B cell (primary cell): Measurements from ENCODE around the gene EFHD2. TPM values are rescaled to one million over a fixed set of nuclear protein-coding genes. Genes with fewer than 3 reads are reported as not detected.

ENCODE experiments used
- ATAC-seq: fragments of 200-7000 bp; cut with Tn5 transposase; one replicate; pipeline ENCODE4 v1.10.0; 2021; ENCODE audit warnings: low read depth, mild to moderate bottlenecking, moderate number of reproducible peaks, moderate library complexity
- CTCF ChIA-PET: fragments of 350-600 bp; sonication (Branson Sonifier 250); formaldehyde crosslinking; loops from one replicate; lab custom pipeline; 2021; ENCODE audit warnings: antibody characterized with exemption, inconsistent platforms; lab: Charles Lee
- POLR2A ChIA-PET: fragments of 350-600 bp; sonication (Branson Sonifier 250); formaldehyde crosslinking; loops from one replicate; lab custom pipeline; 2021; ENCODE audit warnings: antibody characterized with exemption; lab: Charles Lee
- DNase-seq: peaks from one replicate; pipeline ENCODE4 v3.0.0; 2013
- H2AFZ ChIP-seq: 2 replicates; pipeline ENCODE4 v1.6.1; 2012; ENCODE audit warnings: mild to moderate bottlenecking, low read depth, low read length; ENCODE audit not compliant: insufficient read depth, poor library complexity, severe bottlenecking
- H3K27ac ChIP-seq, 2 donors: 1 replicate in 1 of 2; 2 replicates in 1 of 2; pipeline ENCODE4 v1.5.1; 2012 to 2013; ENCODE audit warnings: low read length in 2 of 2, mild to moderate bottlenecking in 2 of 2, moderate library complexity in 1 of 2
- H3K27me3 ChIP-seq, 4 experiments: fragments of 200-600 bp in 1 of 4; sonication (generic) in 1 of 4; replicated peaks in 1 of 4; 1 replicate in 2 of 4; 2 replicates in 2 of 4; pipeline versions ENCODE4 v1.6.1 to v1.7.0; 2013 to 2016; ENCODE audit warnings: low read length in 3 of 4, mild to moderate bottlenecking in 2 of 4, mixed read lengths in 1 of 4, moderate library complexity in 1 of 4; ENCODE audit not compliant: insufficient read depth in 4 of 4, control insufficient read depth in 3 of 4; ENCODE audit errors: control extremely low read depth in 1 of 4
- H3K36me3 ChIP-seq, 2 experiments: replicated peaks in 1 of 2; 1 replicate in 1 of 2; 2 replicates in 1 of 2; pipeline versions ENCODE4 v1.6.1 to v1.7.1; 2013; ENCODE audit warnings: low read length in 1 of 2; ENCODE audit not compliant: insufficient read depth in 2 of 2, control insufficient read depth in 1 of 2; ENCODE audit errors: control extremely low read depth in 1 of 2, extremely low read depth in 1 of 2
- H3K4me1 ChIP-seq, 2 donors: fragments of 200-600 bp in 1 of 2; sonication (generic) in 1 of 2; 1 replicate in 1 of 2; 2 replicates in 1 of 2; pipeline versions ENCODE4 v1.5.1 to v1.6.1; 2013 to 2017; ENCODE audit warnings: low read length in 2 of 2; ENCODE audit not compliant: control insufficient read depth in 2 of 2, insufficient read depth in 2 of 2
- H3K4me2 ChIP-seq: replicated peaks from 2 replicates; pipeline ENCODE3; 2012; ENCODE audit warnings: mild to moderate bottlenecking, low read depth, low read length; ENCODE audit not compliant: poor library complexity, severe bottlenecking
- H3K4me3 ChIP-seq, 5 experiments: fragments of 200-600 bp in 1 of 5; sonication (generic) in 1 of 5; 1 replicate in 3 of 5; 2 replicates in 2 of 5; pipeline versions ENCODE4 v1.5.1 to v1.7.0; 2011 to 2016; ENCODE audit warnings: low read length in 4 of 5, mild to moderate bottlenecking in 4 of 5, low read depth in 2 of 5, control low read depth in 1 of 5, moderate library complexity in 1 of 5; ENCODE audit not compliant: insufficient read depth in 1 of 5; ENCODE audit errors: control extremely low read depth in 1 of 5, extremely low read depth in 1 of 5
- H3K79me2 ChIP-seq: fragments of 200-600 bp; sonication (generic); one replicate; pipeline ENCODE4 v1.6.0; 2016; ENCODE audit warnings: low read length; ENCODE audit not compliant: control insufficient read depth, insufficient read depth
- H3K9ac ChIP-seq: fragments of 200-600 bp; sonication (generic); 2 replicates; pipeline ENCODE4 v1.6.1; 2017; ENCODE audit warnings: mild to moderate bottlenecking, low read length, moderate library complexity
- H3K9me3 ChIP-seq, 3 donors: one replicate each; pipeline versions ENCODE4 v1.6.1 to v1.7.1; 2013; ENCODE audit warnings: low read length in 2 of 3; ENCODE audit not compliant: control insufficient read depth in 2 of 3, insufficient read depth in 1 of 3; ENCODE audit errors: control extremely low read depth in 1 of 3
- H4K20me1 ChIP-seq: 2 replicates; pipeline ENCODE4 v1.6.0; 2012; ENCODE audit warnings: mild to moderate bottlenecking, low read length; ENCODE audit not compliant: insufficient read depth, control insufficient read depth, poor library complexity, severe bottlenecking
- H3K27ac Mint-ChIP-seq: one replicate; pipeline ENCODE4 v1.8.0; 2021; ENCODE audit warnings: mixed read lengths
- H3K27me3 Mint-ChIP-seq: one replicate; pipeline ENCODE4 v1.8.0; 2021; ENCODE audit warnings: mixed read lengths
- H3K4me1 Mint-ChIP-seq: one replicate; pipeline ENCODE4 v1.8.0; 2021; ENCODE audit warnings: mixed read lengths
- H3K4me3 Mint-ChIP-seq: one replicate; pipeline ENCODE4 v1.8.0; 2021; ENCODE audit warnings: mixed read lengths
- H3K9me3 Mint-ChIP-seq: one replicate; pipeline ENCODE4 v1.8.0; 2022; ENCODE audit warnings: mixed read lengths; ENCODE audit not compliant: insufficient read depth
- CTCF ChIP-seq: fragments of 200-600 bp; IDR thresholded peaks from one replicate; pipeline ENCODE4 v1.8.0; 2022; ENCODE audit warnings: antibody characterized with exemption, mild to moderate bottlenecking
- EZH2 ChIP-seq: IDR thresholded peaks from 2 replicates; pipeline ENCODE4 v1.6.1; 2012; ENCODE audit warnings: borderline replicate concordance, low read depth, mild to moderate bottlenecking, moderate library complexity, low read length; ENCODE audit not compliant: insufficient read depth, poor library complexity, severe bottlenecking
- WGBS: methylation state at CpG from one replicate; pipeline ENCODE4 v1.1.5; 2013; ENCODE audit warnings: missing lambda C conversion rate; ENCODE audit not compliant: insufficient coverage; 5-methylcytosine and 5-hydroxymethylcytosine counted together
- intact Hi-C: fragments of 100-400 bp; cut with micrococcal nuclease; formaldehyde crosslinking; loops from one replicate; pipeline ENCODE4 v1.10.0; 2022
- polyA plus RNA-seq: library from polyadenylated mRNA; depleted of rRNA; stranded (reverse); fragments of >200 nt; gene quantifications from 2 replicates; pipeline ENCODE4 v1.2.3, GENCODE V29; 2012
- total RNA-seq, 2 donors: library from RNA; stranded (reverse); fragments of 120-200 nt in 1 of 2; gene quantifications; 1 replicate in 1 of 2; 2 replicates in 1 of 2; pipeline versions ENCODE4 v1.2.3 to v1.2.4, GENCODE V29; 2013 to 2022

Gene EFHD2
- total and polyA plus RNA-seq, 2 donors (not counting 1 experiment from before 2014, with no cell fraction given): 39.3 to 67.2 TPM

- Histone ChIP-seq H3K27me3 (no peaks in the 10 kb centered on the region), H3K4me2 (no peak overlapping the region), H3K4me3 (no peak overlapping the region), H3K9ac (no peak overlapping the region), H3K27ac (no peak overlapping the region), H2AFZ (no peak overlapping the region), H3K36me3 (peaks cover 0 to 26% of the 10 kb centered on the region in 2 experiments), H3K9me3 (peaks cover 0 to 5% (median 0%) of the 10 kb centered on the region in 3 donors), H4K20me1 (peaks cover 85% of the 10 kb centered on the region), H3K79me2 (peaks cover 55% of the 10 kb centered on the region), H3K4me1 (peaks cover 16 to 19% of the 10 kb centered on the region in 2 donors)
- H3K27me3 Mint-ChIP-seq: no peaks in the 10 kb centered on the region
- peaks cover 25% of the 10 kb centered on the region for H3K4me1 Mint-ChIP-seq
- WGBS: 97% methylated on average over 7 of the region's 8 CpGs
- ChIA-PET CTCF (interaction anchor here (1.0 to 2.0 kb wide), 2 partner anchors 11 to 97 kb away, joined by 3 to 9 read pairs; no protein-coding TSS in a partner anchor), POLR2A (no interaction called here)
- DNase-seq: no peak
- intact Hi-C loops: no loop called here
- no peak overlapping the region for H3K4me3 Mint-ChIP-seq
- TF ChIP-seq CTCF (no peak), EZH2 (no peak)
- H3K27ac Mint-ChIP-seq: no peak overlapping the region
- no peak for ATAC-seq
- H3K9me3 Mint-ChIP-seq: no peaks in the 10 kb centered on the region
Measured at GRCh38 chr1:15420853-15421465, 11.3 kb downstream of the EFHD2 start.

- Histone ChIP-seq H3K79me2 (peaks cover 36% of the 10 kb centered on the region), H3K9me3 (peaks cover 0 to 5% (median 0%) of the 10 kb centered on the region in 3 donors), H2AFZ (no peak overlapping the region), H4K20me1 (peaks cover 79% of the 10 kb centered on the region), H3K36me3 (peaks cover 0 to 38% of the 10 kb centered on the region in 2 experiments), H3K27ac (no peak overlapping the region), H3K9ac (no peak overlapping the region), H3K4me2 (no peak overlapping the region), H3K4me3 (no peak overlapping the region), H3K4me1 (no peaks in the 10 kb centered on the region), H3K27me3 (no peaks in the 10 kb centered on the region)
- no peak overlapping the region for H3K27ac Mint-ChIP-seq
- CTCF ChIA-PET: interaction anchor here (1.2 to 1.6 kb wide), 2 partner anchors 8 to 99 kb away, joined by 4 to 5 read pairs; no protein-coding TSS in a partner anchor
- POLR2A ChIA-PET: no interaction called here
- ATAC-seq: no peak
- H3K9me3 Mint-ChIP-seq: no peaks in the 10 kb centered on the region
- peaks cover 7% of the 10 kb centered on the region for H3K4me1 Mint-ChIP-seq
- H3K27me3 Mint-ChIP-seq: no peaks in the 10 kb centered on the region
- no peak overlapping the region for H3K4me3 Mint-ChIP-seq
- 99% methylated on average over 8 of the region's 8 CpGs for WGBS
- intact Hi-C loops: no loop called here
- DNase-seq: no peak
- TF ChIP-seq EZH2 (no peak), CTCF (no peak)
Measured at GRCh38 chr1:15422871-15423270, 13.2 kb downstream of the EFHD2 start.
